B cell (primary cell): ENCODE results near the gene GALNT10. TPM values are rescaled to one million over a fixed set of nuclear protein-coding genes. Genes with fewer than 3 reads are reported as not detected.
A peak's percentile ranks its signal among the peaks of the same experiment; 100 is the strongest.

ENCODE experiments used
- ATAC-seq: fragments of 200-7000 bp; cut with Tn5 transposase; one replicate; pipeline ENCODE4 v1.10.0; 2021; ENCODE audit warnings: low read depth, mild to moderate bottlenecking, moderate number of reproducible peaks, moderate library complexity
- CTCF ChIA-PET: fragments of 350-600 bp; sonication (Branson Sonifier 250); formaldehyde crosslinking; loops from one replicate; lab custom pipeline; 2021; ENCODE audit warnings: antibody characterized with exemption, inconsistent platforms; lab: Charles Lee
- POLR2A ChIA-PET: fragments of 350-600 bp; sonication (Branson Sonifier 250); formaldehyde crosslinking; loops from one replicate; lab custom pipeline; 2021; ENCODE audit warnings: antibody characterized with exemption; lab: Charles Lee
- DNase-seq: peaks from one replicate; pipeline ENCODE4 v3.0.0; 2013
- H2AFZ ChIP-seq: 2 replicates; pipeline ENCODE4 v1.6.1; 2012; ENCODE audit warnings: mild to moderate bottlenecking, low read depth, low read length; ENCODE audit not compliant: insufficient read depth, poor library complexity, severe bottlenecking
- H3K27ac ChIP-seq, 2 donors: 1 replicate in 1 of 2; 2 replicates in 1 of 2; pipeline ENCODE4 v1.5.1; 2012 to 2013; ENCODE audit warnings: low read length in 2 of 2, mild to moderate bottlenecking in 2 of 2, moderate library complexity in 1 of 2
- H3K27me3 ChIP-seq, 4 experiments: fragments of 200-600 bp in 1 of 4; sonication (generic) in 1 of 4; replicated peaks in 1 of 4; 1 replicate in 2 of 4; 2 replicates in 2 of 4; pipeline versions ENCODE4 v1.6.1 to v1.7.0; 2013 to 2016; ENCODE audit warnings: low read length in 3 of 4, mild to moderate bottlenecking in 2 of 4, mixed read lengths in 1 of 4, moderate library complexity in 1 of 4; ENCODE audit not compliant: insufficient read depth in 4 of 4, control insufficient read depth in 3 of 4; ENCODE audit errors: control extremely low read depth in 1 of 4
- H3K36me3 ChIP-seq, 2 experiments: replicated peaks in 1 of 2; 1 replicate in 1 of 2; 2 replicates in 1 of 2; pipeline versions ENCODE4 v1.6.1 to v1.7.1; 2013; ENCODE audit warnings: low read length in 1 of 2; ENCODE audit not compliant: insufficient read depth in 2 of 2, control insufficient read depth in 1 of 2; ENCODE audit errors: control extremely low read depth in 1 of 2, extremely low read depth in 1 of 2
- H3K4me1 ChIP-seq, 2 donors: fragments of 200-600 bp in 1 of 2; sonication (generic) in 1 of 2; 1 replicate in 1 of 2; 2 replicates in 1 of 2; pipeline versions ENCODE4 v1.5.1 to v1.6.1; 2013 to 2017; ENCODE audit warnings: low read length in 2 of 2; ENCODE audit not compliant: control insufficient read depth in 2 of 2, insufficient read depth in 2 of 2
- H3K4me2 ChIP-seq: replicated peaks from 2 replicates; pipeline ENCODE3; 2012; ENCODE audit warnings: mild to moderate bottlenecking, low read depth, low read length; ENCODE audit not compliant: poor library complexity, severe bottlenecking
- H3K4me3 ChIP-seq, 5 experiments: fragments of 200-600 bp in 1 of 5; sonication (generic) in 1 of 5; 1 replicate in 3 of 5; 2 replicates in 2 of 5; pipeline versions ENCODE4 v1.5.1 to v1.7.0; 2011 to 2016; ENCODE audit warnings: low read length in 4 of 5, mild to moderate bottlenecking in 4 of 5, low read depth in 2 of 5, control low read depth in 1 of 5, moderate library complexity in 1 of 5; ENCODE audit not compliant: insufficient read depth in 1 of 5; ENCODE audit errors: control extremely low read depth in 1 of 5, extremely low read depth in 1 of 5
- H3K79me2 ChIP-seq: fragments of 200-600 bp; sonication (generic); one replicate; pipeline ENCODE4 v1.6.0; 2016; ENCODE audit warnings: low read length; ENCODE audit not compliant: control insufficient read depth, insufficient read depth
- H3K9ac ChIP-seq: fragments of 200-600 bp; sonication (generic); 2 replicates; pipeline ENCODE4 v1.6.1; 2017; ENCODE audit warnings: mild to moderate bottlenecking, low read length, moderate library complexity
- H3K9me3 ChIP-seq, 3 donors: one replicate each; pipeline versions ENCODE4 v1.6.1 to v1.7.1; 2013; ENCODE audit warnings: low read length in 2 of 3; ENCODE audit not compliant: control insufficient read depth in 2 of 3, insufficient read depth in 1 of 3; ENCODE audit errors: control extremely low read depth in 1 of 3
- H4K20me1 ChIP-seq: 2 replicates; pipeline ENCODE4 v1.6.0; 2012; ENCODE audit warnings: mild to moderate bottlenecking, low read length; ENCODE audit not compliant: insufficient read depth, control insufficient read depth, poor library complexity, severe bottlenecking
- H3K27ac Mint-ChIP-seq: one replicate; pipeline ENCODE4 v1.8.0; 2021; ENCODE audit warnings: mixed read lengths
- H3K27me3 Mint-ChIP-seq: one replicate; pipeline ENCODE4 v1.8.0; 2021; ENCODE audit warnings: mixed read lengths
- H3K4me1 Mint-ChIP-seq: one replicate; pipeline ENCODE4 v1.8.0; 2021; ENCODE audit warnings: mixed read lengths
- H3K4me3 Mint-ChIP-seq: one replicate; pipeline ENCODE4 v1.8.0; 2021; ENCODE audit warnings: mixed read lengths
- H3K9me3 Mint-ChIP-seq: one replicate; pipeline ENCODE4 v1.8.0; 2022; ENCODE audit warnings: mixed read lengths; ENCODE audit not compliant: insufficient read depth
- EZH2 ChIP-seq: IDR thresholded peaks from 2 replicates; pipeline ENCODE4 v1.6.1; 2012; ENCODE audit warnings: borderline replicate concordance, low read depth, mild to moderate bottlenecking, moderate library complexity, low read length; ENCODE audit not compliant: insufficient read depth, poor library complexity, severe bottlenecking
- WGBS: methylation state at CpG from one replicate; pipeline ENCODE4 v1.1.5; 2013; ENCODE audit warnings: missing lambda C conversion rate; ENCODE audit not compliant: insufficient coverage; 5-methylcytosine and 5-hydroxymethylcytosine counted together
- intact Hi-C: fragments of 100-400 bp; cut with micrococcal nuclease; formaldehyde crosslinking; loops from one replicate; pipeline ENCODE4 v1.10.0; 2022
- polyA plus RNA-seq: library from polyadenylated mRNA; depleted of rRNA; stranded (reverse); fragments of >200 nt; gene quantifications from 2 replicates; pipeline ENCODE4 v1.2.3, GENCODE V29; 2012
- total RNA-seq, 2 donors: library from RNA; stranded (reverse); fragments of 120-200 nt in 1 of 2; gene quantifications; 1 replicate in 1 of 2; 2 replicates in 1 of 2; pipeline versions ENCODE4 v1.2.3 to v1.2.4, GENCODE V29; 2013 to 2022
- TF ChIP-seq, protein P1 (sequence below): fragments of 200-600 bp; IDR thresholded peaks from one replicate; pipeline ENCODE4 v1.8.0; 2022; ENCODE audit warnings: antibody characterized with exemption, mild to moderate bottlenecking

Gene GALNT10
- total and polyA plus RNA-seq, 2 donors (not counting 1 experiment from before 2014, with no cell fraction given): 27.7 to 42.8 TPM

DNA sequence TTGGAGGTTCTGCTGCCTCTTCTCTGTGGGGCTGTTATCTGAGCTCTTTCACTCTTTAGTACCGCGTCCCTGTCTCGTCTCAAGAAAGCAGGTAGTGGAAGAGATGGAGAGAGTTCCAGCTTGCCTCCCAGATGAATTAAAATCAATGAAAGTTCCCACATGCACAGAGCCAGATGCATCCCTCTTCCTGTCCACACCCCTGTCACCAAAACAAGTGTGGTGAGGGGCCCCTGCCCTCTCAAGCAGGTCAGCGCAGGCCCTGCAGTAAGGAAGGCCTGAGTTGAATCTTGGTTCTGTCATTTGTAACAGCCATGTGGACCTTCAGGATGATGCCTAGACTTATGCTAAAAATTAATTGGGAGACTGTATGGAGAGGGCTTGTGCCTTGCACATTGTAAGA, 26.9 kb downstream of the GALNT10 start:
- H3K79me2 ChIP-seq: peaks cover 17% of the 10 kb centered on the region
- H4K20me1 ChIP-seq: peaks cover 6% of the 10 kb centered on the region
- H3K36me3 ChIP-seq: peaks cover 0 to 13% of the 10 kb centered on the region in 2 experiments
- H3K27me3 Mint-ChIP-seq: no peaks in the 10 kb centered on the region
- no peaks in the 10 kb centered on the region for H3K27me3 ChIP-seq
- no peak for ATAC-seq
- H3K4me3 ChIP-seq: no peak overlapping the region
- H3K4me2 ChIP-seq: no peak overlapping the region
- no peak overlapping the region for H3K27ac Mint-ChIP-seq
- ChIA-PET POLR2A (no interaction called here), CTCF (no interaction called here)
- no peaks in the 10 kb centered on the region for H3K9me3 ChIP-seq
- DNase-seq: no peak
- no peak overlapping the region for H3K9ac ChIP-seq
- no peaks in the 10 kb centered on the region for H3K9me3 Mint-ChIP-seq
- H3K4me1 ChIP-seq: peaks cover 10 to 20% of the 10 kb centered on the region in 2 donors
- intact Hi-C loops: no loop called here
- 100% methylated on average over 1 of the region's 4 CpGs for WGBS
- H3K4me3 Mint-ChIP-seq: no peak overlapping the region
- peaks cover 41% of the 10 kb centered on the region for H3K4me1 Mint-ChIP-seq
- no peak overlapping the region for H3K27ac ChIP-seq
- no peak overlapping the region for H2AFZ ChIP-seq
- TF ChIP-seq, protein P1, sequence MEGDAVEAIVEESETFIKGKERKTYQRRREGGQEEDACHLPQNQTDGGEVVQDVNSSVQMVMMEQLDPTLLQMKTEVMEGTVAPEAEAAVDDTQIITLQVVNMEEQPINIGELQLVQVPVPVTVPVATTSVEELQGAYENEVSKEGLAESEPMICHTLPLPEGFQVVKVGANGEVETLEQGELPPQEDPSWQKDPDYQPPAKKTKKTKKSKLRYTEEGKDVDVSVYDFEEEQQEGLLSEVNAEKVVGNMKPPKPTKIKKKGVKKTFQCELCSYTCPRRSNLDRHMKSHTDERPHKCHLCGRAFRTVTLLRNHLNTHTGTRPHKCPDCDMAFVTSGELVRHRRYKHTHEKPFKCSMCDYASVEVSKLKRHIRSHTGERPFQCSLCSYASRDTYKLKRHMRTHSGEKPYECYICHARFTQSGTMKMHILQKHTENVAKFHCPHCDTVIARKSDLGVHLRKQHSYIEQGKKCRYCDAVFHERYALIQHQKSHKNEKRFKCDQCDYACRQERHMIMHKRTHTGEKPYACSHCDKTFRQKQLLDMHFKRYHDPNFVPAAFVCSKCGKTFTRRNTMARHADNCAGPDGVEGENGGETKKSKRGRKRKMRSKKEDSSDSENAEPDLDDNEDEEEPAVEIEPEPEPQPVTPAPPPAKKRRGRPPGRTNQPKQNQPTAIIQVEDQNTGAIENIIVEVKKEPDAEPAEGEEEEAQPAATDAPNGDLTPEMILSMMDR: no peak
- no peak for TF ChIP-seq EZH2

DNA sequence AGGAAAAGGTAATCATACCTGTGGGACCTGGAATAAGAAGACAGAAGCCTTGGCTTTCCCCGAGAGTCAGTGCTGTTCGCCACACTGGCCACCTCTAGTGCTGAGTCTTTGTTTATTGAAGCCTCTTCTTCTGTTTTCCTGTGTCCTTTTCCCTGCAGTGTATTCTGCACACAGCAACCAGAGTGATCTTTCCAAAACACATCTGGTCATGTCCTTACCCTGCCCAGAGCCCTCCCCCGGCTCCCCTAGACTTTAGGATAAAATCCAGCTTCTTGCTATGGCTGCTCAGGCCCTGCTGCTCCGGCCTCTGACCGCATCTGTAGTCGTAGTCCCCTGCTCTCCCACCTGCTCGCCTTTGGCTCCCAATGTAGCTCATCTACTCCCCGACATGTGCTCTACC, 28.3 kb downstream of the GALNT10 start:
- H3K9me3 ChIP-seq: no peaks in the 10 kb centered on the region
- Mint-ChIP-seq H3K9me3 (no peaks in the 10 kb centered on the region), H3K4me1 (peaks cover 41% of the 10 kb centered on the region), H3K27ac (peak overlapping the region; percentile 53), H3K4me3 (no peak overlapping the region), H3K27me3 (no peaks in the 10 kb centered on the region)
- H3K4me2 ChIP-seq: no peak overlapping the region
- no peak overlapping the region for H3K4me3 ChIP-seq
- peaks cover 17% of the 10 kb centered on the region for H3K79me2 ChIP-seq
- ChIA-PET POLR2A (no interaction called here), CTCF (no interaction called here)
- no peaks in the 10 kb centered on the region for H3K27me3 ChIP-seq
- H3K27ac ChIP-seq: no peak overlapping the region
- peaks cover 10 to 20% of the 10 kb centered on the region in 2 donors for H3K4me1 ChIP-seq
- no peak overlapping the region for H3K9ac ChIP-seq
- no peak for TF ChIP-seq EZH2
- TF ChIP-seq, protein P1: no peak
- H4K20me1 ChIP-seq: peaks cover 6% of the 10 kb centered on the region
- intact Hi-C loops: no loop called here
- DNase-seq (no peak), ATAC-seq (no peak)
- 98% methylated on average over 8 of the region's 8 CpGs for WGBS
- no peak overlapping the region for H2AFZ ChIP-seq
- peaks cover 0 to 13% of the 10 kb centered on the region in 2 experiments for H3K36me3 ChIP-seq
